ENCODE data around the gene DMRT2.

DMRT2 gene

GRCh38 chr9:1058826-1059487 lies 8.8 kb downstream of the DMRT2 start:
- H2BK5ac ChIP-seq (ENCODE audit: low read length) = no peak overlapping the region
- H2AK5ac ChIP-seq (ENCODE audit: low read depth, low read length) = no peak overlapping the region
- H4K91ac ChIP-seq (ENCODE audit: low read depth, low read length, poor library complexity) = no peak overlapping the region
- WGBS, 2 donors (ENCODE audit: extremely low coverage in 2 of 2, insufficient read length in 2 of 2, insufficient replicate concordance in 1 of 2) = no CpG with 5 or more reads among the region's 6 CpGs
- no peak overlapping the region for H3K14ac ChIP-seq (ENCODE audit: low read length)
- no peak for DNase-seq (ENCODE audit: low spot score)
- no peak overlapping the region for H3K4me2 ChIP-seq (ENCODE audit: insufficient read depth, low read length, poor library complexity, severe bottlenecking)
- peaks cover 0 to 26% (median 5%) of the 10 kb centered on the region in 3 experiments for H3K27me3 ChIP-seq (ENCODE audit: control insufficient read depth in 3 of 3, insufficient read depth in 3 of 3, low read depth in 1 of 3, low read length in 3 of 3)
- H3K23ac ChIP-seq (ENCODE audit: low read depth, low read length, poor library complexity) = no peak overlapping the region
- H3K36me3 ChIP-seq (replicated peaks in 1 of 2; ENCODE audit: control insufficient read depth in 2 of 2, insufficient read depth in 2 of 2, low read length in 2 of 2) = no peaks in the 10 kb centered on the region
- H3K4ac ChIP-seq (ENCODE audit: low read length) = no peak overlapping the region
- H2BK12ac ChIP-seq (ENCODE audit: low read length) = no peak overlapping the region
- H3K27ac ChIP-seq (replicated peaks; ENCODE audit: low read length) = no peak overlapping the region
- no peak overlapping the region for H3K18ac ChIP-seq (ENCODE audit: low read length)
- H3K79me1 ChIP-seq (ENCODE audit: low read depth, low read length) = no peaks in the 10 kb centered on the region
- no peaks in the 10 kb centered on the region for H3K9me3 ChIP-seq (replicated peaks in 1 of 2; ENCODE audit: control insufficient read depth in 2 of 2, insufficient read depth in 1 of 2, low read depth in 1 of 2, low read length in 2 of 2)
- H4K8ac ChIP-seq (ENCODE audit: low read depth, low read length) = no peak overlapping the region
- H2BK15ac ChIP-seq (ENCODE audit: low read length) = no peak overlapping the region
- H2BK120ac ChIP-seq (ENCODE audit: low read depth, low read length) = no peak overlapping the region
- H3K9ac ChIP-seq (ENCODE audit: low read depth, low read length, poor library complexity) = no peak overlapping the region
- no peak overlapping the region for H2AFZ ChIP-seq (ENCODE audit: low read length)
- no peak overlapping the region for H3K4me3 ChIP-seq (ENCODE audit: low read length in 2 of 2)
- H3K4me1 ChIP-seq (ENCODE audit: control insufficient read depth in 2 of 2, insufficient read depth in 1 of 2, low read depth in 1 of 2, low read length in 2 of 2) = peaks cover 0 to 2% of the 10 kb centered on the region in 2 donors

DNA sequence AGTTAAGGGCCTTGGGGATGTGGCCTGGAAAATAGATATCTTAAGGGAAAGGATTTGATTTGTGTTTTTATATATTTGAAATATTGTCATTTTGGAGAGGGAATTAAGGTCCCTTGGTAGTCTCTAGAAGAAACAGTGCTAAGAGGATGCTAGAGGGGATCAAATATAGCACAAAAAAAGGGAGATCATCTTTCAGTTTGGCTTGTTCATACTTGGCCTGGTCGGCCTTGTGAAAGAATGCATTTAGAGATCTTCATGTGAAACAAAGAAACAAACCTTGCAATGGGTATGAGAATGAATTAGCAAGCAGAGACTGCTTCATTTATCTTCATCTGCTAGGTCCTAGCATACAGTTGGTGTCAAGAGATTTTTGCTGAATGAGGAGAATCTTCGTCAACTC lies 15.0 kb downstream of the DMRT2 start:
- Histone ChIP-seq H2BK5ac (ENCODE audit: low read length) (no peak overlapping the region), H2BK15ac (ENCODE audit: low read length) (no peak overlapping the region), H3K4ac (ENCODE audit: low read length) (no peak overlapping the region), H2AFZ (ENCODE audit: low read length) (no peak overlapping the region), H4K91ac (ENCODE audit: low read depth, low read length, poor library complexity) (no peak overlapping the region), H3K4me3 (ENCODE audit: low read length in 2 of 2) (no peak overlapping the region), H3K14ac (ENCODE audit: low read length) (no peak overlapping the region), H2AK5ac (ENCODE audit: low read depth, low read length) (no peak overlapping the region), H3K79me1 (ENCODE audit: low read depth, low read length) (no peaks in the 10 kb centered on the region), H4K8ac (ENCODE audit: low read depth, low read length) (no peak overlapping the region), H3K9ac (ENCODE audit: low read depth, low read length, poor library complexity) (no peak overlapping the region), H3K27ac (replicated peaks; ENCODE audit: low read length) (no peak overlapping the region), H3K9me3 (replicated peaks in 1 of 2; ENCODE audit: control insufficient read depth in 2 of 2, insufficient read depth in 1 of 2, low read depth in 1 of 2, low read length in 2 of 2) (peaks cover 0 to 2% of the 10 kb centered on the region in 2 donors), H2BK12ac (ENCODE audit: low read length) (no peak overlapping the region), H3K36me3 (replicated peaks in 1 of 2; ENCODE audit: control insufficient read depth in 2 of 2, insufficient read depth in 2 of 2, low read length in 2 of 2) (no peaks in the 10 kb centered on the region), H2BK120ac (ENCODE audit: low read depth, low read length) (no peak overlapping the region), H3K23ac (ENCODE audit: low read depth, low read length, poor library complexity) (no peak overlapping the region), H3K18ac (ENCODE audit: low read length) (no peak overlapping the region), H3K4me2 (ENCODE audit: insufficient read depth, low read length, poor library complexity, severe bottlenecking) (no peak overlapping the region), H3K27me3 (ENCODE audit: control insufficient read depth in 3 of 3, insufficient read depth in 3 of 3, low read depth in 1 of 3, low read length in 3 of 3) (no peaks in the 10 kb centered on the region), H3K4me1 (ENCODE audit: control insufficient read depth in 2 of 2, insufficient read depth in 1 of 2, low read depth in 1 of 2, low read length in 2 of 2) (no peaks in the 10 kb centered on the region)
- WGBS, 2 donors (ENCODE audit: extremely low coverage in 2 of 2, insufficient read length in 2 of 2, insufficient replicate concordance in 1 of 2) = no CpG with 5 or more reads among the region's 2 CpGs
- DNase-seq (ENCODE audit: low spot score) = no peak

DNA sequence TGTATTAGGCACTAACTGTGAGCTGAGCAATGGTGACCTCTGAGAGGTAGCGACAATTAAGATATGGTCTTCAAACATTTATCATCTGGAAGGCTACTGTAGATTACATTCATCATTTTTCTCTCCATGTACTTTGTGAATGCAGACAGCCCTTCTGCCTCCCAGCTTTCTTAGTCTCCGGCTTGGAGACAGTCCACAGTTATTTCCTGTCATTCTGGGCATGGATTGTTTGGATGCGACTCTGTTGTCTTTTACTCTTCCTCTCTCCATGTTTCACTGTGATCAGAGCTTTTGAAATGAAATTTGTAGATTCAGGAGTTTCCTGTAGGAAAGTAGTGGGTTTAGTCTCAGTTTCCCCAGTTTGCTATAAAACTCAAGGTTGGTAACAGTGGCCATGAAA lies 20.5 kb downstream of the DMRT2 start:
- no peak overlapping the region for H2BK120ac ChIP-seq (ENCODE audit: low read depth, low read length)
- no peak overlapping the region for H3K4ac ChIP-seq (ENCODE audit: low read length)
- H3K79me1 ChIP-seq (ENCODE audit: low read depth, low read length) = no peaks in the 10 kb centered on the region
- H2BK12ac ChIP-seq (ENCODE audit: low read length) = no peak overlapping the region
- H3K36me3 ChIP-seq (replicated peaks in 1 of 2; ENCODE audit: control insufficient read depth in 2 of 2, insufficient read depth in 2 of 2, low read length in 2 of 2) = no peaks in the 10 kb centered on the region
- DNase-seq (ENCODE audit: low spot score) = no peak
- H3K14ac ChIP-seq (ENCODE audit: low read length) = no peak overlapping the region
- no peak overlapping the region for H3K4me2 ChIP-seq (ENCODE audit: insufficient read depth, low read length, poor library complexity, severe bottlenecking)
- H2BK5ac ChIP-seq (ENCODE audit: low read length) = no peak overlapping the region
- H2AK5ac ChIP-seq (ENCODE audit: low read depth, low read length) = no peak overlapping the region
- H2AFZ ChIP-seq (ENCODE audit: low read length) = no peak overlapping the region
- no peak overlapping the region for H2BK15ac ChIP-seq (ENCODE audit: low read length)
- H4K8ac ChIP-seq (ENCODE audit: low read depth, low read length) = no peak overlapping the region
- H3K27ac ChIP-seq (replicated peaks; ENCODE audit: low read length) = no peak overlapping the region
- H3K18ac ChIP-seq (ENCODE audit: low read length) = no peak overlapping the region
- WGBS, 2 donors (ENCODE audit: extremely low coverage in 2 of 2, insufficient read length in 2 of 2, insufficient replicate concordance in 1 of 2) = no CpG with 5 or more reads among the region's 3 CpGs
- peaks cover 0 to 2% of the 10 kb centered on the region in 2 donors for H3K9me3 ChIP-seq (replicated peaks in 1 of 2; ENCODE audit: control insufficient read depth in 2 of 2, insufficient read depth in 1 of 2, low read depth in 1 of 2, low read length in 2 of 2)
- H3K9ac ChIP-seq (ENCODE audit: low read depth, low read length, poor library complexity) = no peak overlapping the region
- no peak overlapping the region for H4K91ac ChIP-seq (ENCODE audit: low read depth, low read length, poor library complexity)
- H3K4me3 ChIP-seq (ENCODE audit: low read length in 2 of 2) = no peak overlapping the region
- H3K4me1 ChIP-seq (ENCODE audit: control insufficient read depth in 2 of 2, insufficient read depth in 1 of 2, low read depth in 1 of 2, low read length in 2 of 2) = no peaks in the 10 kb centered on the region
- no peaks in the 10 kb centered on the region for H3K27me3 ChIP-seq (ENCODE audit: control insufficient read depth in 3 of 3, insufficient read depth in 3 of 3, low read depth in 1 of 3, low read length in 3 of 3)
- no peak overlapping the region for H3K23ac ChIP-seq (ENCODE audit: low read depth, low read length, poor library complexity)

- no peak overlapping the region for H2AFZ ChIP-seq (ENCODE audit: low read length)
- H3K36me3 ChIP-seq (replicated peaks in 1 of 2; ENCODE audit: control insufficient read depth in 2 of 2, insufficient read depth in 2 of 2, low read length in 2 of 2) = no peaks in the 10 kb centered on the region
- no peak overlapping the region for H4K8ac ChIP-seq (ENCODE audit: low read depth, low read length)
- no peaks in the 10 kb centered on the region for H3K27me3 ChIP-seq (ENCODE audit: control insufficient read depth in 3 of 3, insufficient read depth in 3 of 3, low read depth in 1 of 3, low read length in 3 of 3)
- no peak overlapping the region for H3K9ac ChIP-seq (ENCODE audit: low read depth, low read length, poor library complexity)
- H3K4me2 ChIP-seq (ENCODE audit: insufficient read depth, low read length, poor library complexity, severe bottlenecking) = no peak overlapping the region
- no peak overlapping the region for H3K4me3 ChIP-seq (ENCODE audit: low read length in 2 of 2)
- WGBS, 2 donors (ENCODE audit: extremely low coverage in 2 of 2, insufficient read length in 2 of 2, insufficient replicate concordance in 1 of 2) = no CpG with 5 or more reads among the region's 3 CpGs
- H3K79me1 ChIP-seq (ENCODE audit: low read depth, low read length) = no peaks in the 10 kb centered on the region
- no peak overlapping the region for H2BK120ac ChIP-seq (ENCODE audit: low read depth, low read length)
- no peak overlapping the region for H2BK12ac ChIP-seq (ENCODE audit: low read length)
- H3K4ac ChIP-seq (ENCODE audit: low read length) = no peak overlapping the region
- H3K4me1 ChIP-seq (ENCODE audit: control insufficient read depth in 2 of 2, insufficient read depth in 1 of 2, low read depth in 1 of 2, low read length in 2 of 2) = no peaks in the 10 kb centered on the region
- no peak overlapping the region for H2BK15ac ChIP-seq (ENCODE audit: low read length)
- H2AK5ac ChIP-seq (ENCODE audit: low read depth, low read length) = no peak overlapping the region
- H3K23ac ChIP-seq (ENCODE audit: low read depth, low read length, poor library complexity) = no peak overlapping the region
- no peak for DNase-seq (ENCODE audit: low spot score)
- no peak overlapping the region for H3K18ac ChIP-seq (ENCODE audit: low read length)
- H4K91ac ChIP-seq (ENCODE audit: low read depth, low read length, poor library complexity) = no peak overlapping the region
- H3K14ac ChIP-seq (ENCODE audit: low read length) = no peak overlapping the region
- peaks cover 0 to 2% of the 10 kb centered on the region in 2 donors for H3K9me3 ChIP-seq (replicated peaks in 1 of 2; ENCODE audit: control insufficient read depth in 2 of 2, insufficient read depth in 1 of 2, low read depth in 1 of 2, low read length in 2 of 2)
- no peak overlapping the region for H3K27ac ChIP-seq (replicated peaks; ENCODE audit: low read length)
- H2BK5ac ChIP-seq (ENCODE audit: low read length) = no peak overlapping the region
Observed at GRCh38 chr9:1071730-1072129, 21.6 kb downstream of the DMRT2 start.

All from neuronal stem cell (in vitro differentiated cells).